Loucy (cell line): ENCODE data around the gene PPFIA1.

ENCODE experiments used
- EZH2phosphoT487 ChIP-seq: fragments of 200-600 bp; IDR thresholded peaks from 2 replicates; pipeline ENCODE4 v1.6.1; 2018; ENCODE audit warnings: antibody characterized with exemption, mild to moderate bottlenecking, moderate library complexity, borderline replicate concordance
- TF ChIP-seq, protein P1 (sequence below): fragments of 200-600 bp; sonication (generic); conservative IDR thresholded peaks from 2 replicates; pipeline ENCODE4 v1.5.1; 2014; ENCODE audit warnings: mild to moderate bottlenecking, antibody characterized with exemption, low read length

- TF ChIP-seq, protein P1, sequence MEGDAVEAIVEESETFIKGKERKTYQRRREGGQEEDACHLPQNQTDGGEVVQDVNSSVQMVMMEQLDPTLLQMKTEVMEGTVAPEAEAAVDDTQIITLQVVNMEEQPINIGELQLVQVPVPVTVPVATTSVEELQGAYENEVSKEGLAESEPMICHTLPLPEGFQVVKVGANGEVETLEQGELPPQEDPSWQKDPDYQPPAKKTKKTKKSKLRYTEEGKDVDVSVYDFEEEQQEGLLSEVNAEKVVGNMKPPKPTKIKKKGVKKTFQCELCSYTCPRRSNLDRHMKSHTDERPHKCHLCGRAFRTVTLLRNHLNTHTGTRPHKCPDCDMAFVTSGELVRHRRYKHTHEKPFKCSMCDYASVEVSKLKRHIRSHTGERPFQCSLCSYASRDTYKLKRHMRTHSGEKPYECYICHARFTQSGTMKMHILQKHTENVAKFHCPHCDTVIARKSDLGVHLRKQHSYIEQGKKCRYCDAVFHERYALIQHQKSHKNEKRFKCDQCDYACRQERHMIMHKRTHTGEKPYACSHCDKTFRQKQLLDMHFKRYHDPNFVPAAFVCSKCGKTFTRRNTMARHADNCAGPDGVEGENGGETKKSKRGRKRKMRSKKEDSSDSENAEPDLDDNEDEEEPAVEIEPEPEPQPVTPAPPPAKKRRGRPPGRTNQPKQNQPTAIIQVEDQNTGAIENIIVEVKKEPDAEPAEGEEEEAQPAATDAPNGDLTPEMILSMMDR = no peak
- no peak for TF ChIP-seq EZH2phosphoT487
Measured at GRCh38 chr11:70331901-70332300, 61.4 kb downstream of the PPFIA1 start.
